ENCODE measurements around the gene SYT17.

- TF ChIP-seq, protein P1, sequence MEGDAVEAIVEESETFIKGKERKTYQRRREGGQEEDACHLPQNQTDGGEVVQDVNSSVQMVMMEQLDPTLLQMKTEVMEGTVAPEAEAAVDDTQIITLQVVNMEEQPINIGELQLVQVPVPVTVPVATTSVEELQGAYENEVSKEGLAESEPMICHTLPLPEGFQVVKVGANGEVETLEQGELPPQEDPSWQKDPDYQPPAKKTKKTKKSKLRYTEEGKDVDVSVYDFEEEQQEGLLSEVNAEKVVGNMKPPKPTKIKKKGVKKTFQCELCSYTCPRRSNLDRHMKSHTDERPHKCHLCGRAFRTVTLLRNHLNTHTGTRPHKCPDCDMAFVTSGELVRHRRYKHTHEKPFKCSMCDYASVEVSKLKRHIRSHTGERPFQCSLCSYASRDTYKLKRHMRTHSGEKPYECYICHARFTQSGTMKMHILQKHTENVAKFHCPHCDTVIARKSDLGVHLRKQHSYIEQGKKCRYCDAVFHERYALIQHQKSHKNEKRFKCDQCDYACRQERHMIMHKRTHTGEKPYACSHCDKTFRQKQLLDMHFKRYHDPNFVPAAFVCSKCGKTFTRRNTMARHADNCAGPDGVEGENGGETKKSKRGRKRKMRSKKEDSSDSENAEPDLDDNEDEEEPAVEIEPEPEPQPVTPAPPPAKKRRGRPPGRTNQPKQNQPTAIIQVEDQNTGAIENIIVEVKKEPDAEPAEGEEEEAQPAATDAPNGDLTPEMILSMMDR (IDR thresholded peaks at IDR 0.05): no peak
- no peak for TF ChIP-seq POLR2A (IDR thresholded peaks at IDR 0.05)
Observed at GRCh38 chr16:19297454-19297853, 129.4 kb downstream of the SYT17 start.
